ENCODE results near the gene GRAMD4.

GRAMD4 gene

GRCh38 chr22:46652081-46652846 is 32.1 kb downstream of the GRAMD4 start:
- no peak overlapping the region for H3K4me2 ChIP-seq (ENCODE audit: low read length)
- no peak for TF ChIP-seq CTCF (IDR thresholded peaks at IDR 0.05; ENCODE audit: low read length)
- H3K9ac ChIP-seq (ENCODE audit: low read length) = no peak overlapping the region
- no peaks in the 10 kb centered on the region for H3K9me2 ChIP-seq (ENCODE audit: low read depth, low read length)
- no peaks in the 10 kb centered on the region for H3K27me3 ChIP-seq (ENCODE audit: insufficient read depth, low read length)
- no peaks in the 10 kb centered on the region for H3K36me3 ChIP-seq (ENCODE audit: insufficient read depth, low read length)
- peaks cover 8% of the 10 kb centered on the region for H3K4me1 ChIP-seq (ENCODE audit: insufficient read depth, low read length, severe bottlenecking)
- no peaks in the 10 kb centered on the region for H4K20me1 ChIP-seq (ENCODE audit: insufficient read depth, low read length)
- no peaks in the 10 kb centered on the region for H3K79me2 ChIP-seq (ENCODE audit: insufficient read depth, low read length)
- no peak overlapping the region for H2AFZ ChIP-seq (ENCODE audit: low read length)
- no peaks in the 10 kb centered on the region for H3F3A ChIP-seq (ENCODE audit: insufficient read depth, low read length)
- H3K27ac ChIP-seq (ENCODE audit: low read depth, low read length, poor library complexity, severe bottlenecking) = no peak overlapping the region
- no peaks in the 10 kb centered on the region for H3K9me3 ChIP-seq (ENCODE audit: low read length)
- H3K4me3 ChIP-seq (ENCODE audit: low read depth, low read length, poor library complexity, severe bottlenecking) = no peak overlapping the region

GRCh38 chr22:46652847-46653331 is 32.7 kb downstream of the GRAMD4 start:
- Histone ChIP-seq H3K9me3 (ENCODE audit: low read length) (no peaks in the 10 kb centered on the region), H3K36me3 (ENCODE audit: insufficient read depth, low read length) (no peaks in the 10 kb centered on the region), H3K79me2 (ENCODE audit: insufficient read depth, low read length) (no peaks in the 10 kb centered on the region), H3K9me2 (ENCODE audit: low read depth, low read length) (no peaks in the 10 kb centered on the region), H2AFZ (ENCODE audit: low read length) (no peak overlapping the region), H3K4me1 (ENCODE audit: insufficient read depth, low read length, severe bottlenecking) (peaks cover 8% of the 10 kb centered on the region), H3F3A (ENCODE audit: insufficient read depth, low read length) (no peaks in the 10 kb centered on the region), H3K27me3 (ENCODE audit: insufficient read depth, low read length) (no peaks in the 10 kb centered on the region), H3K9ac (ENCODE audit: low read length) (no peak overlapping the region), H4K20me1 (ENCODE audit: insufficient read depth, low read length) (no peaks in the 10 kb centered on the region), H3K4me3 (ENCODE audit: low read depth, low read length, poor library complexity, severe bottlenecking) (no peak overlapping the region), H3K4me2 (ENCODE audit: low read length) (no peak overlapping the region), H3K27ac (ENCODE audit: low read depth, low read length, poor library complexity, severe bottlenecking) (no peak overlapping the region)
- no peak for TF ChIP-seq EZH2 (IDR thresholded peaks at IDR 0.05; ENCODE audit: borderline replicate concordance, low read length)
- no peak for TF ChIP-seq CTCF (IDR thresholded peaks at IDR 0.05; ENCODE audit: low read length)

- Histone ChIP-seq H3K79me2 (ENCODE audit: insufficient read depth, low read length) (no peaks in the 10 kb centered on the region), H3K27me3 (ENCODE audit: insufficient read depth, low read length) (no peaks in the 10 kb centered on the region), H3K27ac (ENCODE audit: low read depth, low read length, poor library complexity, severe bottlenecking) (no peak overlapping the region), H3K4me2 (ENCODE audit: low read length) (no peak overlapping the region), H3K9ac (ENCODE audit: low read length) (no peak overlapping the region), H4K20me1 (ENCODE audit: insufficient read depth, low read length) (no peaks in the 10 kb centered on the region), H3F3A (ENCODE audit: insufficient read depth, low read length) (no peaks in the 10 kb centered on the region), H3K4me3 (ENCODE audit: low read depth, low read length, poor library complexity, severe bottlenecking) (no peak overlapping the region), H2AFZ (ENCODE audit: low read length) (no peak overlapping the region), H3K4me1 (ENCODE audit: insufficient read depth, low read length, severe bottlenecking) (peaks cover 8% of the 10 kb centered on the region), H3K9me2 (ENCODE audit: low read depth, low read length) (no peaks in the 10 kb centered on the region), H3K9me3 (ENCODE audit: low read length) (no peaks in the 10 kb centered on the region), H3K36me3 (ENCODE audit: insufficient read depth, low read length) (no peaks in the 10 kb centered on the region)
- TF ChIP-seq CTCF (IDR thresholded peaks at IDR 0.05; ENCODE audit: low read length) (no peak), EZH2 (IDR thresholded peaks at IDR 0.05; ENCODE audit: borderline replicate concordance, low read length) (no peak)
These were observed 33.4 kb downstream of the GRAMD4 start for GRCh38 chr22:46653596-46653995.

Measured in OCI-LY1 (cell line).